Fibroblast of upper back skin (primary cell): ENCODE data around the gene SRC.
A peak's percentile ranks its signal among the peaks of the same experiment; 100 is the strongest.

Experiments
- DNase-seq: peaks from one replicate; pipeline ENCODE4 v3.0.0-alpha.2; 2013

The SRC gene

GRCh38 chr20:37385176-37385575, 39.2 kb downstream of the SRC start:
- no peak for DNase-seq

- DNase-seq, result no peak
Observed at GRCh38 chr20:37385659-37386504, 39.9 kb downstream of the SRC start.

- DNase-seq, result no peak
Observed at GRCh38 chr20:37386505-37387251, 40.7 kb downstream of the SRC start.

- DNase-seq, result no peak
Observed at GRCh38 chr20:37387519-37388269, 41.8 kb downstream of the SRC start.

GRCh38 chr20:37388831-37389230, 42.9 kb downstream of the SRC start:
- no peak for DNase-seq

GRCh38 chr20:37389241-37389747, 43.4 kb downstream of the SRC start:
- no peak for DNase-seq

- DNase-seq, result no peak
Observed at GRCh38 chr20:37389844-37390275, 43.9 kb downstream of the SRC start.

- DNase-seq, result no peak
Observed at GRCh38 chr20:37390503-37390890, 44.6 kb downstream of the SRC start.

GRCh38 chr20:37390891-37391525, 45.1 kb downstream of the SRC start:
- DNase-seq, result no peak

GRCh38 chr20:37392441-37393195, 46.7 kb downstream of the SRC start:
- DNase-seq, result no peak

GRCh38 chr20:37393196-37393862, 47.4 kb downstream of the SRC start:
- no peak for DNase-seq

- DNase-seq, result no peak
Observed at GRCh38 chr20:37393863-37394542, 48.1 kb downstream of the SRC start.

- no peak for DNase-seq
Observed at GRCh38 chr20:37394543-37395409, 48.8 kb downstream of the SRC start.

GRCh38 chr20:37395410-37395797, 49.5 kb downstream of the SRC start:
- DNase-seq, result no peak

GRCh38 chr20:37395921-37396415, 50.0 kb downstream of the SRC start:
- no peak for DNase-seq

GRCh38 chr20:37396416-37397075, 50.6 kb downstream of the SRC start:
- no peak for DNase-seq

- DNase-seq, result peak; percentile 46
Observed at GRCh38 chr20:37397076-37397953, 51.4 kb downstream of the SRC start.
